Immature natural killer cell (primary cell): ENCODE data around the gene HDAC7. TPM values are rescaled to one million over a fixed set of nuclear protein-coding genes. Genes with fewer than 3 reads are reported as not detected.

ENCODE experiments used
- DNase-seq, 3 donors: peaks; one replicate each; pipeline ENCODE4 v3.0.0; 2022; ENCODE audit warnings: mixed read lengths in 1 of 3
- H3K27ac Mint-ChIP-seq, 6 donors: one replicate each; pipeline ENCODE4 v1.8.0; 2020; ENCODE audit warnings: mixed read lengths in 6 of 6, mild to moderate bottlenecking in 5 of 6, inconsistent platforms in 4 of 6, moderate library complexity in 3 of 6
- H3K27me3 Mint-ChIP-seq, 3 donors: one replicate each; pipeline ENCODE4 v1.8.0; 2020 to 2021; ENCODE audit warnings: low read depth in 3 of 3, mild to moderate bottlenecking in 3 of 3, mixed read lengths in 3 of 3, moderate library complexity in 3 of 3, inconsistent platforms in 1 of 3
- H3K36me3 Mint-ChIP-seq, 3 donors: one replicate each; pipeline ENCODE4 v1.8.0; 2020; ENCODE audit warnings: mixed read lengths in 3 of 3, inconsistent platforms in 2 of 3, mild to moderate bottlenecking in 2 of 3
- H3K4me1 Mint-ChIP-seq, 2 donors: one replicate each; pipeline ENCODE4 v1.8.0; 2020; ENCODE audit warnings: inconsistent platforms in 2 of 2, mild to moderate bottlenecking in 2 of 2, mixed read lengths in 2 of 2, moderate library complexity in 1 of 2
- H3K4me3 Mint-ChIP-seq, 5 donors: one replicate each; pipeline ENCODE4 v1.8.0; 2020; ENCODE audit warnings: mild to moderate bottlenecking in 5 of 5, mixed read lengths in 5 of 5, inconsistent platforms in 3 of 5, moderate library complexity in 3 of 5
- H3K9me3 Mint-ChIP-seq, 6 donors: one replicate each; pipeline ENCODE4 v1.8.0; 2020; ENCODE audit warnings: mild to moderate bottlenecking in 6 of 6, mixed read lengths in 6 of 6, inconsistent platforms in 4 of 6, moderate library complexity in 3 of 6
- polyA plus RNA-seq, 3 donors: library from polyadenylated mRNA; unstranded; fragments of 300-500 nt; fragmentation: Illumina TruSeq; gene quantifications; one replicate each; pipeline ENCODE4 v1.2.3, GENCODE V29; 2021

HDAC7 gene
- polyA plus RNA-seq, 3 donors from 2014 or later: 5.9 to 29.1 (median 11.5) TPM

DNA sequence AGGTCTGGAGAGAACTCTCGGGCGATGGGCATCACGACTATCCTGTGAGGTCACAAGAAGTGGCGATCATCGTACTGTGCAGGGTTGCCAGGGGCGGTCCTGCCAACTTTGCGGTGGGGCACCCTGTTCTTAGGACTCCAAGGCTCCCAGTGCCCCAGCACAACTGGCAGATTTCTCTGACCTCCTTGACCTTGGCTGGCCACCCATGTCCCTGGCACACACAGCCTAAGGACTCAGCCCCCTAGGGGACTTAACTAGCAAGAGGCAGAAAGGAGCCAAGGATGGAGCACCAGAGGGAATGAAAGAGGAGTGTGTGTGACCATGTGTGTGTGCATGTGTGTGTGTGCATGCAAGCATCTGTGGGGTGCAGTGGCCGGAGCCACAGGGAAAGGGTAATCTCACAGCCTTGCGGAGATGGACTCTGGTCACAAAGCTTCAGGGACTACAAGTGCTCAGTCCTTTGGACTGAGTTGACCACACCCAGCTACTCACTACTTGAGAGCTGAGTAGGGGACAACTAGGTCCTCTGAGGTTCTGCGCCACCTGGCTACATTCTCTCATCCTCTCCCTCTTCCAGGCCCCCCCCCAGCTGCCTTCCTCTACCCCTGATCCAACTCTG lies 32.9 kb downstream of the HDAC7 start:
- Mint-ChIP-seq H3K9me3 (no peaks in the 10 kb centered on the region), H3K4me3 (no peak overlapping the region), H3K27ac (peak overlapping the region in 3 of 6 donors; percentile 41 to 71 (median 48)), H3K27me3 (peaks cover 0 to 2% (median 0%) of the 10 kb centered on the region in 3 donors), H3K4me1 (no peaks in the 10 kb centered on the region), H3K36me3 (peaks cover 4 to 41% (median 27%) of the 10 kb centered on the region in 3 donors)
- no peak for DNase-seq

DNA sequence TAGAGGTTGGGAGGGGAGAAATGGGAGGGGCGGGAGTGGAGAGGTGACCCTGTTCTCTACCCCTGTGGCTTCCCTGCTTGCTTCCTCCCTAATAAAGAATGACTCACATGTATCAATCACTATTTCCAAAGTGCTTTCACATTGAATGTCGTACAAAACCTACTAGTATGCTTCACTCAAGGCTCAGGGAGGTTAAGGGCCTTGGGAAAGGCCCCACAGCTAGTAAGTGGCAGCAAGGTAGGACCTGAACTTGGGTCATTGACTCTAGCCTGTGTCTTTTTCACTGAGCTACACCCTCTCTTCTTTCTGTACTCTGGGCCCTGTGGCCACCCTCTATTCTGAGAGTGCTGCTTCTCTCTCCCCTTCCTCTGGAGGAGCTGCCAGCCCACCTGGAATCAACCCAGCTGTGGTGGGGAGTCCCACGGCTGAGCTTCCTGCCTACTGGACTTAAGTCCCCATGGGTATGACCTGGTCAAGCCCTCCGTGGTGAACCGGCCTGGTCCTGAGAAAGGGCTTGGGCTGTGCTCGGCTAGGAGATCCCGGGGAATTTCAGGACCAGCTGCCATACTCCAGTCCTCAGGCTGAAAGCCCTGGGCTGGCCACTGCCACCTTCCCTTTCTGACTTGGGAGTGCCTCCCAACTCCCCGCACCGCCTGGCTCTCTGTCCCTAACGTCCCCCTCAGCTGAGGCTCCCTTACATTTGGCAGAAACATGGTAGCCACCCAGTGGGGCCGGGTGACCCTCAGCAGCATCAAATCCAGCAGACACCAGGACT lies 33.6 kb downstream of the HDAC7 start:
- H3K36me3 Mint-ChIP-seq: peaks cover 4 to 40% (median 27%) of the 10 kb centered on the region in 3 donors
- H3K27ac Mint-ChIP-seq: peak overlapping the region in 1 of 6 donors; percentile 48
- H3K4me3 Mint-ChIP-seq: no peak overlapping the region
- no peak for DNase-seq
- no peaks in the 10 kb centered on the region for H3K9me3 Mint-ChIP-seq
- peaks cover 0 to 2% (median 0%) of the 10 kb centered on the region in 3 donors for H3K27me3 Mint-ChIP-seq
- H3K4me1 Mint-ChIP-seq: no peaks in the 10 kb centered on the region

DNA sequence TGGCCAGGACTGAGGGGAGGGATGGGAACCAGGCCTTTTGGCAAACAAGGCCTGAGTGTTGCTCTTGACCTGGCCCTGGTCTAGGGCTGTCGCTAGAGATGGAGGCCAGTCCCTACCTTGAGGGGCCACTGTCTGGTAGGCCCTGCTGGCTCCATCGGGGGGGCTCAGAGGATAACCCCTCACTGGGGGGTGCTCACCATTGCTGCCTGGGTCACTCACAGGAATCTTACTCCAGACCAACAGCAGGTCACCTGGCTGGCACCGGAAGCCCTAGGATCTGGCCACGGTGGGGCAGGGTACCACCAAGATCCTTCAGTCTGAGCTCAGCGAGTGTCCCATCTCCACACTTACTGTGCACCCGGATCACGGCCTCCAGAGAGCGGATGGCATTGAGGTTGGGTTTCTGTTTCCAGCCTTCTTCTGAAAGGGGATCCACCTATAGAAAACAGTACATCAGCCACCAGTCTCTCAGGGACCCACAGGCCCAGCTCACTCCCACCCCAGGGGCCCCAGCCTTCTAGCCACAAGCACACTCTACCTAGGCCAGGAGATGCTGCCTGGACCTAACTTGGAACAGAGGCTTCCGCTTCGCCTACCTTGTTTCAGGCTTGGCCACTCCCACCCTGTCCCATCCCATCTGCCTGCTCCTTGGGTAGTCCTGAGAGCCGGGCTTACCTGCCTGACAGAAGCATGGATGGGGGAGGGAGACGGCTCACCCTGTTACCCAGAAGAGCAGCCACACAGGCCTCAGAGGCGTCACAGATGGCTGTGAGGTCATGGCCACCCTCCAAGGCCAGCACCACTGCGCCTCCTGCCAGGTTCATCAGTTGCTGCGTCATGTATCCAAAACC lies 34.4 kb downstream of the HDAC7 start:
- Mint-ChIP-seq H3K27me3 (peaks cover 0 to 2% (median 0%) of the 10 kb centered on the region in 3 donors), H3K27ac (peak overlapping the region in 4 of 6 donors; percentile 21 to 53 (median 46)), H3K4me3 (no peak overlapping the region), H3K36me3 (peaks cover 4 to 32% (median 24%) of the 10 kb centered on the region in 3 donors), H3K4me1 (no peaks in the 10 kb centered on the region), H3K9me3 (no peaks in the 10 kb centered on the region)
- no peak for DNase-seq

DNA sequence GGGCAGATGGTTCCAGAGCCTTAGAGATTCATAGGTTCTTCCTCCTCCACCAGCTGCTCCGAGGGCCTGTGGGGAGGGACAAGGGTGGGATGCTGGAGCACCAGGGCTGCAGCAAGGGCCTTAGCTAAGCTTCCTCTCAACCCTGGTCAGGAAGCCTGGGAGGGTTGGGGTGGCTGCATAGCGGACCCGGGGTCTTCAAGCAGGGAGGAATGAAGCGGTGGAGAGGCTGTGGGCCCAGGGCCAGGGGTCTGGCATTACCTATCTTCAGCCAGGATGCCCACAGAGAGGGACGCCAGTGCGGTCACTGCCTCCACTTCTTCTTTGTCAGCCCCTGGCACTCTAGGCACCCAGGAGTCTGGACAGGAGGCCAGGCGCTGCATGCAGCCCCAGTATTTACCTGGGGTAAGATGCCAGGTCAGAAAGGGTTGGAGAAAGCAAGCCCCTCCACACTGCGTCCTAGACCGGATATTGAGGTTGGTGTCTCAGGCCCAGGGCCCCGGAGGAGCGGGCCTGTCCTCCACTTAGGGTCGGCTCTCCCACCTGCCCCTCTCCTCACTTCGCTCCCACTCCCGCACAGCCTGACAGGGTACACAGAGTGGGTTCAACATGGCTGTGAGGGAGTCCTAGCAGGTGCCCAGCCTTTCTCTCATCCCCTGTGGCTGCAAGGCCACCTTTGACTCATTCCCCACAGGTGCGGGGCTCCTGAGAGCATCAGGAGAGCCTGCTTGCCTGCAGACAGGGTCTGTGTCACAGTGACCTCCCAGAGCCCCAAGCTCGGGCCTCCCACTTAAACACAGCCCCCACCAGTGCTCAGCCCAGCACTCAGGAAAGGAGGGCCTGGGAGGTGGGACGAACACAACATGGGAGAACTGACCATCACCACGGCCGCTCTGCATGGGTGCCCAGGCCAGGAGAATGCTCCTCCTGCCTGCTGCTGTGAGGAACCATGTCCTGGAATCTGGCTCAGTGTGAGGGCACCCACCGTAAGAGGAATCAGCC lies 35.6 kb downstream of the HDAC7 start:
- H3K27me3 Mint-ChIP-seq: peaks cover 0 to 2% (median 0%) of the 10 kb centered on the region in 3 donors
- peaks cover 3 to 5% of the 10 kb centered on the region in 2 donors for H3K4me1 Mint-ChIP-seq
- H3K9me3 Mint-ChIP-seq: no peaks in the 10 kb centered on the region
- H3K36me3 Mint-ChIP-seq: peaks cover 4 to 31% (median 24%) of the 10 kb centered on the region in 3 donors
- peak overlapping the region in 3 of 6 donors; percentile 21 to 48 (median 22) for H3K27ac Mint-ChIP-seq
- DNase-seq: no peak
- no peak overlapping the region for H3K4me3 Mint-ChIP-seq

DNA sequence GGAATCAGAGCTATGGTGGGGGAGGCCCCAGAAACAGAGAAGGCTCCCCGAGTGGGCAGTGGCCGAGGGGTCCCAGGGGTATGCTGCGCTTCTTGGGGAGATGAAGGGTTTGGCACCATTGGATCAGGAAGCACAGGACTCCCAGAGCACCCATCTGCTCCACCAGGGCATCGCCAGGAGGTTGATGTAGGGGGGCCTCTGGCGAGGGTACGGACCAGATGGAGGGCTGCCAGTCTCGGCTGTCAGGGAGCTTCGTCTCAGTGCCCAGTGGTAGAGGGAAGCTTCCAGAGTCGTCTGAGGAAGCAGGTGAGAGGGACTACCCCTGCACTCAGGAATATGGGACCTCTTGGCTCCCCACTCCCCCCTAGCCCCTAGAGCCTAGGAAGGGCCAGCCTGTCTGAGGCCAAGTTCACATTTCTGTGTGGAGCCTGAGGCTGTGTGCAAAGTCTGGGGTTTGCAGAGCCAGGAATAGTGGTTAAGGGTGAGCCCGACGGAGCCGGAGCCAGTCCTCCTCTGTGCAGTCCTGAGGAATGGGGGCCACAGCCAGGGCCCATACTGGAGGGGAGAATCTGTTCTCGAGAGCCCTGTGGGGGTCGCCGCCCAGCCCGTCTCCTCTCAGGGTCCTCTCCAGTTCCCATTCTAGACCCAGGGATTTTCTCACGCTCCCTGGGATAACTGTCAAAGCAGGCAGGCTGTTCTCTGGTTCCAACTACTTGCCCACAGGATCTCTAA lies 36.5 kb downstream of the HDAC7 start:
- DNase-seq: no peak
- peaks cover 7 to 8% of the 10 kb centered on the region in 2 donors for H3K4me1 Mint-ChIP-seq
- H3K27ac Mint-ChIP-seq: peak overlapping the region in 3 of 6 donors; percentile 25 to 65 (median 45)
- H3K27me3 Mint-ChIP-seq: peaks cover 0 to 4% (median 1%) of the 10 kb centered on the region in 3 donors
- H3K9me3 Mint-ChIP-seq: no peaks in the 10 kb centered on the region
- H3K36me3 Mint-ChIP-seq: peaks cover 0 to 23% (median 18%) of the 10 kb centered on the region in 3 donors
- no peak overlapping the region for H3K4me3 Mint-ChIP-seq

DNA sequence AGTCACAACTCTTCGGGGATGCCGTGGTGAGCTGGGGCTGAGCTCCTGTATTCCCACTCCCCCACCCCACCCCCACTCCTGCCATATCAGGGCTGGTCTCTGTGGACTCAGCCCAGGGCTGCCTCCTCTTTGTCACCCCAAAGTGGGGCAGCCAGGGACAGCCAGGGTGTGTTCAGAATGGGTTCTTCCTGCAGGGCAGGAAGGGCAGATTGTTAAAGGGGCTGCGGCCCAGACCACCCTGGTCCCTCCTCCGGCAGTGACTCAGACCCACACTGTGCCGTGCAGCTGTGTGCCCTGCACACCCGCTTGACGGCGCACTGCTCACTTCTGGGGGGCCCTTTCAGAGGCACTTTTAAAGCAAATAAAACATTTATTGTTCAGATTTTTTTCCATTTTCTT lies 37.3 kb downstream of the HDAC7 start:
- peak overlapping the region in 4 of 6 donors; percentile 25 to 65 (median 42) for H3K27ac Mint-ChIP-seq

DNA sequence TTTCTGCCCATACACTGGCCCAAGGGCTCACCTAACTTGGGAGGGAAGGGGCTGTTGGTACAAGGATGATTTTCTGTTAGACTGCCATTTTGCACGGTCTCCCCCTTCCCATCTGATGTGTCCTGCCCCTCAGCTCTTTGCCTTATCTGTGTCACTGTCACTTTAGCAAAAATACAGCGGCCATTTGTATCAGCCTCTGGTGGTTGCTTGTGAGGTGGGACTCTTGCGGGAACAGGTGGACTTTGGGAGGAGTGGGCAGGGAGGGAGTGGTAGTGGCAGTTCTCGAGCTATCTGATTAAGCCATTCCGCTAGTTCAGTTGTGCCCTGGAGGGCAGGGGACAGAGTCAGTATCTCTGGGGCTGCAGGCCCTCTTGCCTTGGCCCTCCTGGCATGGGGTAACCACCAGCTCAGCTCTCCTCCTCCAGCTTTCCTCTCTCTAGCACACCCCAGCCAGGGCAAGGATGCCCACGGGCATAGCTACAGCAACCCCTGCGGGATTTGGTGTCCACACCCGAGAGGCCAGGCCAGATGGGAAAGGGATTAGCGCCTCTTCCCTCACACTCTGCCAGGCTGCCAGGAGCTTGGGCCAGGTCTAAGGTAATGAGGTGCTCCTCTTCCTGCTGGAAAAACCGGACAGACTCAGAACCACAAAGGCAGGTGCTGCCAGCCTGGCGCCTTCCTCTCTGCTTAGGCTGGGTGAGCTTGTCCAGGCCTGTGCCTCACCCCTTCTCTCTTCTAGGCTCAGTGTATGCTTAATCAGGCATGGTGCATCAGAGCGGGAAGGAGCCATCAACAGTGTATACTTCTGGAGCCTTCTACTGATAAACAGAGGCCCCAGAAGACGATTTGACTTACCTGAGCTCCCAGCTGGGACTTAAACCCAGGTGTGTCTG lies 38.0 kb downstream of the HDAC7 start:
- peaks cover 0 to 4% (median 3%) of the 10 kb centered on the region in 3 donors for H3K27me3 Mint-ChIP-seq
- no peaks in the 10 kb centered on the region for H3K9me3 Mint-ChIP-seq
- peaks cover 0 to 9% (median 7%) of the 10 kb centered on the region in 3 donors for H3K36me3 Mint-ChIP-seq
- DNase-seq: no peak
- peak overlapping the region; percentile 16 to 79 (median 61) for H3K27ac Mint-ChIP-seq
- peaks cover 7 to 8% of the 10 kb centered on the region in 2 donors for H3K4me1 Mint-ChIP-seq
- no peak overlapping the region for H3K4me3 Mint-ChIP-seq

More for the DNA sequence above, 37.3 kb downstream of the HDAC7 start:
- H3K36me3 Mint-ChIP-seq: peaks cover 0 to 14% (median 10%) of the 10 kb centered on the region in 3 donors
- peaks cover 7 to 8% of the 10 kb centered on the region in 2 donors for H3K4me1 Mint-ChIP-seq
- no peak overlapping the region for H3K4me3 Mint-ChIP-seq
- H3K9me3 Mint-ChIP-seq: no peaks in the 10 kb centered on the region
- peaks cover 0 to 4% (median 3%) of the 10 kb centered on the region in 3 donors for H3K27me3 Mint-ChIP-seq
- no peak for DNase-seq

DNA sequence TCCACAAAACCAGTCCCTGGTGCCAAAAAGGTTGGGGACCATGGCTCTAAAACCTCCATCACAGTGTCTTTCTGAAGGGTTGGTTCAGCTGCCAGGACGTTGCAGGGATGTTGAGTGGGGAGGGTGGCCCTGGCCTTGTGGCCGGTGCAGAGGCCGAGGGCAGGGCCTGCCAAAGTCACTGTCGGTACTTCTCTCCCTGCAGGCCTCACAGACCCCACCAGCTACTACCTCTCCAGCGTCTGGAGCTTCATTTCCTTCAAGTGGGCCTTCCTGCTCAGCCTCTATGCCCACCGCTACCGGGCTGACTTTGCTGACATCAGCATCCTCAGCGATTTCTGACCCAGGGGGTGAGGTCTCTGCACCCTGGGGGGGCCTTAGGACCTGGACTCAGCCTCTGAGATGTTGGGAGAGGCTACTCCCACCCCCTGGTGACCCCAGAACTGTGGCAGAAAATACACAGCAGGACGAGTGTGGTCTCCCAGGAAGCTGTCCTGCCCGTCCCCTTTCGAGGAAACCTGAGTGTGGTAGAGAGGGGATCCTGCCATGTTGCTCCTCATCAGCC lies 39.7 kb downstream of the HDAC7 start:
- no peak overlapping the region for H3K27ac Mint-ChIP-seq
- no peaks in the 10 kb centered on the region for H3K9me3 Mint-ChIP-seq
- DNase-seq: no peak
- no peak overlapping the region for H3K4me3 Mint-ChIP-seq
- peaks cover 0 to 6% (median 4%) of the 10 kb centered on the region in 3 donors for H3K36me3 Mint-ChIP-seq
- H3K4me1 Mint-ChIP-seq: peaks cover 8 to 10% of the 10 kb centered on the region in 2 donors
- H3K27me3 Mint-ChIP-seq: peaks cover 0 to 8% (median 3%) of the 10 kb centered on the region in 3 donors

DNA sequence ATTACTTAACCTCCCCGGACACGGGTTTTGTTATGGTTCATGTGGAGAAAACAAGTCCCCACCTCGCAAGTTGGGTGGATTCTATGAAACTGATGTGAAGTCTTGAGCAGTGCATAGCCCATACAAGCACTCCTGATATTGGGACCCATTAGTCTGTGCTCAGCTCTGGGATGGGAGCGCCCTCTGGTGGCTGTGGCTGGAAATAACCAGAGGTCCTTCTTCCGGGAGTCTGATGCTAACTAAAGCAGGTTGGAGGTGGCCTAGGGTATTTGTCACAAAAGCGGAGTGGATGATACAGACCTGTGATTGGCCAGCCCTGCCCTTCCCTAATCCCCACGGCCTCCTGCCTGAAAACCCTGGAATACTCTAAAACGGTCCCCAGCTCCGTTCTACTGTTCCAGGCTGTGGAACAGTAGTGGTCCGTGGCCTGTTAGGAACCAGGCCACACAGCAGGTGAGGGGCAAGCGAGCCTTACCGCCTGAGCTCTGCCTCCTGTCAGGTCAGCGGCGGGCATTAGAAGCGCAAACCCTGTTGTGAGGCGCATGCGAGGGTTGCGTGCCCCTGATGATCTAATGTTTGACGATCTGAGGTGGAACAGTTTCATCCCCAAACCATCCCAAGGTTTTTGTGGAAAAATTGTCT lies 40.3 kb downstream of the HDAC7 start:
- H3K27ac Mint-ChIP-seq: peak overlapping the region in 5 of 6 donors; percentile 31 to 89 (median 49)
- H3K36me3 Mint-ChIP-seq: peaks cover 0 to under 1% (median 0%) of the 10 kb centered on the region in 3 donors
- H3K27me3 Mint-ChIP-seq: peaks cover 0 to 11% (median 5%) of the 10 kb centered on the region in 3 donors
- H3K4me1 Mint-ChIP-seq: peaks cover 10 to 11% of the 10 kb centered on the region in 2 donors
- peak; percentile 80 to 85 (median 81) for DNase-seq
- H3K9me3 Mint-ChIP-seq: no peaks in the 10 kb centered on the region
- H3K4me3 Mint-ChIP-seq: no peak overlapping the region

DNA sequence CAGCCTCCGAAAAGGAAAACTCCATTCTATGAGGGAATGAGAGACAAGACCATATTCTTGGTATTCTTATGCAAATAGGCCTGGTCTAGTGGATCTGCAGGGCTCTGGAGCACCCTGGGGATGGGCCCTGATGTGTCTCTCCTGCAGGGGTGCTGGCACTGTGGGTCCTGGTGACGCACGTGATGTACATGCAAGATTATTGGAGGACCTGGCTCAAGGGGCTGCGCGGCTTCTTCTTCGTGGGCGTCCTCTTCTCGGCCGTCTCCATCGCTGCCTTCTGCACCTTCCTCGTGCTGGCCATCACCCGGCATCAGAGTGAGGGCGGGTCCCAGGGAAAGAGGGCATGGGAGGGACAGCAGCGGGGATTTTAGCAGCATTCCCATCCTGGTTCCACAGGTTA lies 40.8 kb downstream of the HDAC7 start:
- Mint-ChIP-seq H3K27me3 (peaks cover 0 to 14% (median 5%) of the 10 kb centered on the region in 3 donors), H3K27ac (peak overlapping the region in 1 of 6 donors; percentile 31), H3K4me1 (peaks cover 15 to 16% of the 10 kb centered on the region in 2 donors), H3K36me3 (no peaks in the 10 kb centered on the region), H3K4me3 (no peak overlapping the region), H3K9me3 (no peaks in the 10 kb centered on the region)
- no peak for DNase-seq
